Left ventricle myocardium superior (tissue), 1 donor: ENCODE measurements around the gene PATJ. TPM values are rescaled to one million over a fixed set of nuclear protein-coding genes. Genes with fewer than 3 reads are reported as not detected.
"Not testable (repeated sequence)": the region's sequence is repeated elsewhere in the genome, so short reads cannot be mapped to it uniquely, and the experiment has no call there.

Experiments used
- ATAC-seq: fragments of 200-7000 bp; cut with Tn5 transposase; one replicate; pipeline ENCODE4 v1.9.1; 2020; ENCODE audit warnings: mild to moderate bottlenecking, moderate library complexity
- DNase-seq: peaks from one replicate; pipeline ENCODE4 v3.0.0-alpha.2; 2020
- intact Hi-C: fragments of 100-400 bp; cut with micrococcal nuclease; formaldehyde crosslinking; loops from one replicate; pipeline ENCODE4 v1.11.0; 2022
- total RNA-seq: library from RNA; stranded (reverse); fragmentation: NEBNext Ultra II Directional; extraction: Animal tissue kit (Norgen Biotek cat#: 25700); gene quantifications from one replicate; pipeline ENCODE4 v1.2.1, GENCODE V29; 2021
- donor health status: DM: no; HTN: yes; CAD: no; lungs with severe emphysema.

The PATJ gene
- total RNA-seq, 1 donor from 2014 or later: 125 TPM

DNA sequence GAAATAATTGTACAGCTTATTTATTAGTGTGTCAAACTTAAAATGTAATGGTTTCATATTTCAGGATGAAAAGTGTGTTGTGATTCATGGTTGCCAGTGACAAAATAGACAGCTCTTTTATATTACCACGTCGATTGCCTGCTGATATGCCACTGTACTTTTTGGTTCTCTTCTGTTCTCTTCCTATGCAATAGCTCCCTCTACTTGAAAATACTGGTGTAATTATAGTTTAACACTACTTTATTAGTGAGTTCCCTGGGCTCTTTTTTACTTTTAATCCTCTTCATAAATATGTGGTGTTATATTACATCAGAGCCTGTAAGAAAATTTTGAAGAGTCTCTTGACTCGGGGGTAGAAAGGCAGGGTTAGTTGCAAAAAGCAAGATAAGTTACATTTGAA lies 111.3 kb downstream of the PATJ start:
- intact Hi-C loops: loop anchor here (10.0 kb wide), 1 partner anchor 1879 kb away; no protein-coding TSS in a partner anchor

GRCh38 chr1:61864489-61864888 lies 122.2 kb downstream of the PATJ start:
- ATAC-seq: no peak
- intact Hi-C loops: no loop called here

More for the DNA sequence above, 111.3 kb downstream of the PATJ start:
- DNase-seq (no peak), ATAC-seq (peak; percentile 35)

DNA sequence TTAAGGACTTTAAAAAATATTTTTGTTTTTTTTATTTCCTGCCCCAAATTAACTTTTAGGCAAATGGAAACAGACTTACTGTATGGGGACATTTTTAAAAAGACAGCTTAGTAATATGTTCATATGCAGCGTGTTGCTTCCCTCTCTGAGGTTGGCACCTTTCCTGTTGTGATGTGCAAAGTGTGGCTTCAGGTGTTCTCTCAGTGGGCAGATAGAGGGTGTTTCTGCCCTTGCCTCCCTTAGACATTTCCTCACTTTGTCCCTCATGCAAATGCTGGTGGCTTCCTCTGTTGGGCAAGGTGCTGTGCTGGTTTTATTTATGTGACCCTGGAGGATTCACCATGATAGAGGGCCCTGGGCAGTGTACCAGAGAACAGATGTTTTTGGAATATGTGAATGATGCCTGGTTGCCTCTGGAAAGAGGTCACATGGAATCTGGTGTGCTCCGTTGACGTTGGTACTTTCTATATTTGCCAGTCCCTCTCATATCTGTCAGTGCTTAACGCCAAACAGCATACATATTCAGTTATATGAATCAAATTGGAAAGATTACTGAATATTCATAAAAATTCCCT lies 123.5 kb downstream of the PATJ start:
- DNase-seq: no peak
- ATAC-seq: peak; percentile 79
- intact Hi-C loops: no loop called here

More at GRCh38 chr1:61864489-61864888, 122.2 kb downstream of the PATJ start:
- DNase-seq: no peak

DNA sequence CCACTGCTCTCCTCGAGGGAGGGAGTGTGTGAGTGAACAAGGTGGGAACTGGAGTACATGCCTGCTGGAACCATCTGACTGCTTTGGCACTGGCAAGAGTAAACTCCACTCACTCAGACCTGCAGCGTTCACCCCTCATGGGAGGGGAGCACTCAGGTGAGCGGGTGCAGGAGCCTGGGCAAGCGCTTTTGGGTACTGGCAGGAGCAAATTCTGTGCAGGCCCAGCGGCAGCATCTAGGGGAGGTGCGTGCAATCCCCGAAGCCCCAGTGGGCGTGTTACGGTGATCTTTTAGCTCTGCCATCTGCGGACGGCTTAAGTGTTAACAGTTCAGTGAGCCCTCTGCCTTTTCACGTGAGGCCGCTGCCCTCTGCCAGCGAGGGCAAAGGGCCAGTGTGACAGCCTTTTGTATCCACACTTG lies 127.4 kb downstream of the PATJ start:
- DNase-seq (peak; percentile 79), ATAC-seq (peak; percentile 88)
- intact Hi-C loops: no loop called here

DNA sequence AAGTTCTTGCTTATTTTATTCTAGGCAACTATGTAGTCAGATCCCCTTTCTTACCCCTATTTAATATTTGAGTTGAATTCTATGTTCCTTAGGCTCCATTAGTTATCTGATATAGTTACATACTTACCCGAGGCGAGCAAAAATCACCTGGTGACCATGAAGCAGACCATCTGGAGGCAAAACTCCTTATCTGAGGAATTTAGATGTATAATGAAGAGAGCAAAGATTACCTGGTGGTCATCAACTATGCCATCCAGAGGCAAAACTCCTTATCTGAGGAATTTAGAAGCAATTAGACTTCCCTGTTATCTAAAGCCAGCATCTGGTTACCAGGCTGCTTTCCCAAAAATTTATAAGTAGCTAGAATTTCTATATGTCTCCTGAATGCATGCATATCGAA lies 129.9 kb downstream of the PATJ start:
- ATAC-seq: no peak
- DNase-seq: no peak
- intact Hi-C loops: no loop called here

- no peak for ATAC-seq
- intact Hi-C loops: no loop called here
- DNase-seq: no peak
These were observed 131.3 kb downstream of the PATJ start for GRCh38 chr1:61873581-61873980.

DNA sequence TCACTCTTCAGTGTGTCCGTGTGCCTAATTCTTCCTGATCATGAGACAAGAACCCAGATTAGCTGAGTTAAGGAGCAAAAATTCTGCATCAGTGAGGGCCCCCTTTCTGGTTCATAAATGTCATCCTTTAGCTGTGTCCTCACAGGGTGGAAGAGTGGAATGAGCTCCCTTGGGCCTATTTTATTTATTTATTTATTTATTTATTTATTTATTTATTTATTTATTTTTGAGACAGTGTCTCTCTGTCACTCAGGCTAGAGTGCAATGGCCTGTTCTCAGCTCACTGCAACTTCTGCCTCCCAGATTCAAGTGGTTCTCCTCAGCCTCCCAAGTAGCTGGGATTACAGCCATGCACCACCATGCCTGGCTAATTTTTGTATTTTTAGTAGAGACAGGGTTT lies 131.7 kb downstream of the PATJ start:
- ATAC-seq (no peak), DNase-seq (no peak)
- intact Hi-C loops: no loop called here

DNA sequence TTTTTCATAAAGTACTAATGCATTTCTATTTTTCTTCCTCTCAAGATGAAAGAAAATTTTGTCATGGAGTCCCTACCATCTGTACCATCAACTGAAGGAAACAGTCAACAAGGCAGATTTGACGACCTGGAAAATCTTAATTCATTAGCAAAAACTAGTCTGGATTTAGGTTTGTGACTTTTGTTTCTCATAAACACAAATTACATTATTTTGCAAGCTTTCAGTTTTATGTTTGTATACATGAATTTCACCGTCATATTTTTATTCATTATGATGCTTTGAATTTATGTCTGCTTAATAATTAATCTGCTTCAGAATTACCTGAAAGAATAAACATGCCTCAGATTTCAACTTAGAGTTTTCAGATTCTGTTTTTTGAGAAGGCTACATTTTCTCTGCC lies 132.9 kb downstream of the PATJ start:
- no peak for DNase-seq
- intact Hi-C loops: no loop called here
- ATAC-seq: no peak

- peak; percentile 92 for ATAC-seq
- intact Hi-C loops, DNase-seq: not testable (repeated sequence)
These were observed 137.7 kb downstream of the PATJ start for GRCh38 chr1:61879887-61880474.

GRCh38 chr1:61887076-61887867 lies 145.0 kb downstream of the PATJ start:
- ATAC-seq (peak; percentile 85), DNase-seq (no peak)
- intact Hi-C loops: no loop called here

DNA sequence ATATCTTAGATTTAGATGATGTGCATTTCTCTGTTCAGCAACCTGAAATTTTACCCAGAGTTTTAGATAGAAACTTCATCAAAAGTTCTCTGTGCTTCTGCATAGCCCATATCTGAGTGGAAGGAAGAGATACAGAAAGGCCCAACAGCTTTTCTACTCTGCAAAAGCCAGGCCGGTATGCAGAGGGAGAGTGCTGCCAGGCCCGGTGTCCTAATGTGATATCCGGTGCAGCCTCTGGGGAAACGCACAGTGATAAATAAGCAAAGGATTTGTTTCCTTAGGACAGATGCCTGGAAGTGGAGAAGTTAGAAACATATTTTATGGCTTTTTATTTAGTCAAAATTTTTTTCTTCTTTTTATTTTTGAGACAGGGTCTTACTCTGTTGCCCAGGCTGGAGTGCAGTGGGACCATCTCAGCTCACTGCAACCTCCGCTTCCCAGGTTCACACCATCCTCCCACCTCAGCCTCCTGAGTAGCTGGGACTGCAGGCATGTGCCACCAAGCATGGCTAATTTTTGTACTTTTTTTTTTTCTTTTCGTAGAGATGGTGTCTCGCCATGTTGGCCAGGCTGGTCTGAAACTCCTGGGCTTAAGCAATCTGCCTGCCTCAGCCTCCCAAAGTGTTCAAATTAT lies 145.8 kb downstream of the PATJ start:
- intact Hi-C loops: no loop called here
- DNase-seq (peak; percentile 61), ATAC-seq (peak; percentile 90)

GRCh38 chr1:61888808-61889207 lies 146.5 kb downstream of the PATJ start:
- DNase-seq (no peak), ATAC-seq (no peak)
- intact Hi-C loops: no loop called here

- ATAC-seq, intact Hi-C loops, DNase-seq: not testable (repeated sequence)
These were observed 148.2 kb downstream of the PATJ start for GRCh38 chr1:61890435-61890834.

DNA sequence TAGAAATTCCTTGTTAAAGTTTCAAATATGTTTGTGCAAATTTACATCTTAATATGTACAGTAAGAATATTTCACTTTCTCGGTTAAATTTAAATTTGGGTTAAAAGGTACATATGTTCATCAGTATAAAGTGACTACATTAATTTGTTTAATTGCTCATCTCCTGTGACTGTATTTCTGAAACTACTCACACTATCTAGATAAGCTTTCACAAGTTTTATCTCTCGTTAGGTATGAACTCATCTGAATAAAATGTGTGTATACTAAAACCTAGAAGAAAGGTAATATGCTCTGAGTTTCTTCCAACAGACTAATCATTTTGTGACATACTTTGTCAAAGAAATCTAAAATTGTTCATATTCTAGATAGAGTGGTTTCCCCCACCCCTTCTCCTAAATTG lies 150.7 kb downstream of the PATJ start:
- DNase-seq (no peak), ATAC-seq (no peak)
- intact Hi-C loops: no loop called here

GRCh38 chr1:61894296-61894695 lies 152.0 kb downstream of the PATJ start:
- DNase-seq, ATAC-seq, intact Hi-C loops: not testable (repeated sequence)

GRCh38 chr1:61895175-61895574 lies 152.9 kb downstream of the PATJ start:
- intact Hi-C loops: no loop called here
- DNase-seq (no peak), ATAC-seq (no peak)

GRCh38 chr1:61898658-61899057 lies 156.4 kb downstream of the PATJ start:
- ATAC-seq (no peak), DNase-seq (no peak)
- intact Hi-C loops: no loop called here

DNA sequence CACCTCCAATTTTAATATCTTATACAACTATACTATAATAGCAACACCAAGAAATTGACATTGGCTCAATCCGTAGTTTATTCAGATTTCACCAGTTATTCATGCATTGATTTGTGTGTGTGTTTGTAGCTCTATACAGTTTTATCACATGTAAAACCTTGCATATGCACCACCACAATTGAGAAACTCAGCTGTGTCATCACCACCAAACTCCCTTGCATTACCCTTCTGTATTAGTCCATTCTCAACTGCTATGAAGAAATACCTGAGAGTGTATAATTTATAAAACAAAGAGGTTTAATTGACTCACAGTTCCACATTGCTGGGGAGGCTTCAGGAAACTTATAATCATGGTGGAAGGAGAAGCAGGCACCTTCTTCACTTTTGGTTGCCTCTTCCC lies 162.1 kb downstream of the PATJ start:
- intact Hi-C loops: no loop called here
- DNase-seq: no peak
- ATAC-seq: no peak

DNA sequence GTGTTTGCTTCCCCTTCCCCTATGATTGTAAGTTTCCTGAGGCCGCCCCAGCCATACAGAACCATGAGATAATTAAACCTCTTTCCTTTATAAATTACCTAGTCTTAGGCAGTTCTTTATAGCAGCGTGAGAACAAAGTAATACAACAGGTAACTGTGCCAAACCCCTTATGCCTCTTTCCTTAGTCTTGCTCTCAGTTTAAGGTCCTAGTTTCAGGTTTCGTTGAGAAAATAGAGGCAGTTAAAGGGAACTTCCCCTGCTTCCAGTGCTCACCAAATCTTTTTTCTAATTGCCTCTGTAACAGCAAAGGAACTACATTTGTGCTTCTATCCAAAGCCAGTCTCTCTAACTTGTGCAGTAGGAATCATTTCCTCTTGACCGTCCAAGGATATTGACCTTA lies 164.8 kb downstream of the PATJ start:
- ATAC-seq (no peak), DNase-seq (no peak)
- intact Hi-C loops: no loop called here

DNA sequence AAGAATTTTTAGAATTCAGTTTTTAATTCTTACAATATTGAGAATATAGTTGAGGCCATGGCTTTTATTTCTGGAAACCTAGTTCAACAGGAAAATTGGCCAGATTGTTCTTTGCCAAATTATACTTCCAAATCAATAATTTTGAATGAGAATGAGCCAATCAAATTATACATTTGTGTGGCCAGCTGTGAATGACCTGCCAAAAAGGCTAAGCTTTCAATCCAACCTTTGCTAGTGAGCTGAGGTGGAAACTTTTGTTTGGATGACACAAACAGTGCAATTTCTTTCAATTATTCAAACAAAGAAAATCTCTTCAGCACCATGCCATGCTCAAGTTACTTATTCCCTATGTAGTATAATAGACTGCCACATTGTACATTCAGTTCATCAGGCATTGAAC lies 167.8 kb downstream of the PATJ start:
- intact Hi-C loops: no loop called here
- DNase-seq: no peak
- no peak for ATAC-seq
